H9 (cell line): Measurements from ENCODE around the gene ATP6V1D. TPM values are rescaled to one million over a fixed set of nuclear protein-coding genes. Genes with fewer than 3 reads are reported as not detected.

Source experiments
- DNase-seq: peaks from one replicate; pipeline ENCODE4 v3.0.0-alpha.2; 2017
- H2AFZ ChIP-seq: one replicate; pipeline ENCODE4 v1.6.1; 2013; ENCODE audit warnings: mild to moderate bottlenecking, low read length, control low read depth, moderate library complexity
- H2AK5ac ChIP-seq: 2 replicates; pipeline ENCODE4 v1.6.1; 2013; ENCODE audit warnings: low read length, control low read depth, mixed read lengths; ENCODE audit not compliant: insufficient read length
- H2BK120ac ChIP-seq: one replicate; pipeline ENCODE4 v1.6.1; 2013; ENCODE audit warnings: low read depth, mild to moderate bottlenecking, low read length, control low read depth, inconsistent platforms; ENCODE audit not compliant: poor library complexity, severe bottlenecking
- H2BK12ac ChIP-seq: 2 replicates; pipeline ENCODE4 v1.6.1; 2013; ENCODE audit warnings: low read length, control low read depth, mixed read lengths, low read depth; ENCODE audit not compliant: insufficient read length
- H2BK15ac ChIP-seq: 2 replicates; pipeline ENCODE4 v1.6.1; 2013; ENCODE audit warnings: low read depth, low read length, control low read depth
- H2BK20ac ChIP-seq: one replicate; pipeline ENCODE4 v1.6.1; 2013; ENCODE audit warnings: low read depth, mild to moderate bottlenecking, low read length, control low read depth, inconsistent platforms; ENCODE audit not compliant: poor library complexity, severe bottlenecking
- H2BK5ac ChIP-seq: 2 replicates; pipeline ENCODE4 v1.6.1; 2013; ENCODE audit warnings: low read length, control low read depth, mixed read lengths; ENCODE audit not compliant: insufficient read length
- H3K14ac ChIP-seq: 2 replicates; pipeline ENCODE4 v1.6.1; 2013; ENCODE audit warnings: low read length, control low read depth; ENCODE audit not compliant: insufficient read depth
- H3K18ac ChIP-seq: 2 replicates; pipeline ENCODE4 v1.6.1; 2013; ENCODE audit warnings: low read depth, mild to moderate bottlenecking, mixed read lengths, low read length, control low read depth; ENCODE audit not compliant: insufficient read length
- H3K23ac ChIP-seq: 2 replicates; pipeline ENCODE4 v1.6.1; 2013; ENCODE audit warnings: low read length, control low read depth, mixed read lengths, low read depth; ENCODE audit not compliant: insufficient read length
- H3K23me2 ChIP-seq: 2 replicates; pipeline ENCODE4 v1.6.1; 2013; ENCODE audit warnings: low read depth, mild to moderate bottlenecking, mixed read lengths, low read length, control low read depth; ENCODE audit not compliant: insufficient read length, poor library complexity, severe bottlenecking
- H3K27ac ChIP-seq: 2 replicates; pipeline ENCODE4 v1.5.1; 2013; ENCODE audit warnings: low read length, control low read depth, mixed read lengths, low read depth; ENCODE audit not compliant: insufficient read length
- H3K27me3 ChIP-seq: 2 replicates; pipeline ENCODE4 v1.6.1; 2013; ENCODE audit warnings: low read length, control low read depth, inconsistent platforms; ENCODE audit not compliant: insufficient read depth
- H3K4ac ChIP-seq: 2 replicates; pipeline ENCODE4 v1.6.1; 2013; ENCODE audit warnings: low read depth, mild to moderate bottlenecking, control low read depth, inconsistent platforms, low read length, moderate library complexity
- H3K4me1 ChIP-seq: 2 replicates; pipeline ENCODE4 v1.6.1; 2013; ENCODE audit warnings: low read length, control low read depth, inconsistent platforms; ENCODE audit not compliant: insufficient read depth
- H3K4me2 ChIP-seq: 2 replicates; pipeline ENCODE4 v1.6.1; 2013; ENCODE audit warnings: low read length, control low read depth, mixed read lengths; ENCODE audit not compliant: insufficient read length, insufficient read depth
- H3K56ac ChIP-seq: 2 replicates; pipeline ENCODE4 v1.6.1; 2013; ENCODE audit warnings: low read depth, mild to moderate bottlenecking, mixed read lengths, low read length, control low read depth; ENCODE audit not compliant: insufficient read length
- H3K79me1 ChIP-seq: 2 replicates; pipeline ENCODE4 v1.6.1; 2013; ENCODE audit warnings: low read depth, mild to moderate bottlenecking, moderate library complexity, low read length, control low read depth, inconsistent platforms; ENCODE audit not compliant: insufficient read depth, poor library complexity, severe bottlenecking
- H3K79me2 ChIP-seq: 2 replicates; pipeline ENCODE4 v1.6.1; 2013; ENCODE audit warnings: low read length, control low read depth, inconsistent platforms; ENCODE audit not compliant: insufficient read depth
- H3K9ac ChIP-seq: 2 replicates; pipeline ENCODE4 v1.6.1; 2013; ENCODE audit warnings: low read length, control low read depth, mixed read lengths; ENCODE audit not compliant: insufficient read length; ENCODE audit errors: extremely low read depth
- H3K9me3 ChIP-seq: one replicate; pipeline ENCODE4 v1.6.1; 2013; ENCODE audit warnings: low read depth, low read length, inconsistent platforms; ENCODE audit not compliant: control insufficient read depth
- H3T11ph ChIP-seq: one replicate; pipeline ENCODE4 v1.6.1; 2013; ENCODE audit warnings: mild to moderate bottlenecking, low read length, control low read depth, inconsistent platforms
- H4K20me1 ChIP-seq: one replicate; pipeline ENCODE4 v1.6.1; 2013; ENCODE audit not compliant: control insufficient read depth, insufficient read length, insufficient read depth
- H4K5ac ChIP-seq: 2 replicates; pipeline ENCODE4 v1.6.1; 2013; ENCODE audit warnings: low read depth, mild to moderate bottlenecking, mixed read lengths, low read length, control low read depth; ENCODE audit not compliant: insufficient read length
- H4K8ac ChIP-seq: replicated peaks from 2 replicates; pipeline ENCODE4 v1.6.1; 2013; ENCODE audit warnings: low read length, control low read depth, mixed read lengths, low read depth; ENCODE audit not compliant: insufficient read length
- H4K91ac ChIP-seq: 2 replicates; pipeline ENCODE4 v1.6.1; 2013; ENCODE audit warnings: low read depth, mild to moderate bottlenecking, moderate library complexity, mixed read lengths, low read length, control low read depth; ENCODE audit not compliant: insufficient read length
- H3K27ac Mint-ChIP-seq, 3 experiments: 2 replicates in 2 of 3; 3 replicates in 1 of 3; pipeline ENCODE4 v1.8.0; 2020 to 2021; ENCODE audit warnings: mixed read lengths in 3 of 3, mild to moderate bottlenecking in 1 of 3, moderate library complexity in 1 of 3
- H3K27me3 Mint-ChIP-seq: 2 replicates; pipeline ENCODE4 v1.8.0; 2021; ENCODE audit warnings: low read depth, mild to moderate bottlenecking, moderate library complexity, mixed read lengths
- H3K36me3 Mint-ChIP-seq, 3 experiments: 2 replicates in 2 of 3; 3 replicates in 1 of 3; pipeline ENCODE4 v1.8.0; 2020 to 2021; ENCODE audit warnings: low read depth in 3 of 3, mixed read lengths in 3 of 3; ENCODE audit not compliant: insufficient read depth in 1 of 3
- H3K4me1 Mint-ChIP-seq, 2 experiments: 2 replicates each; pipeline ENCODE4 v1.8.0; 2020; ENCODE audit warnings: mixed read lengths in 2 of 2
- H3K4me3 Mint-ChIP-seq, 2 experiments: 2 replicates in 1 of 2; 3 replicates in 1 of 2; pipeline ENCODE4 v1.8.0; 2020 to 2021; ENCODE audit warnings: mild to moderate bottlenecking in 2 of 2, mixed read lengths in 2 of 2, moderate library complexity in 1 of 2
- H3K9me3 Mint-ChIP-seq, 2 experiments: 2 replicates in 1 of 2; 3 replicates in 1 of 2; pipeline ENCODE4 v1.8.0; 2020; ENCODE audit warnings: mild to moderate bottlenecking in 2 of 2, mixed read lengths in 2 of 2, moderate library complexity in 1 of 2
- CTCF ChIP-seq: fragments of 200-600 bp; sonication (generic); conservative IDR thresholded peaks from 3 replicates; pipeline ENCODE4 v1.8.0; 2021; ENCODE audit warnings: antibody characterized with exemption, mild to moderate bottlenecking
- total RNA-seq: library from RNA; stranded (reverse); gene quantifications from 2 replicates; pipeline ENCODE4 v1.2.1, GENCODE V29; 2021

ATP6V1D gene
- total RNA-seq, 1 experiment from 2014 or later, result 85.7 TPM

GRCh38 chr14:67377916-67378315 is 18.3 kb upstream of the ATP6V1D start:
- H3K23ac ChIP-seq, result no peak overlapping the region
- no peak for TF ChIP-seq CTCF
- H4K91ac ChIP-seq, result no peak overlapping the region
- no peak overlapping the region for H3T11ph ChIP-seq
- H3K4me3 Mint-ChIP-seq, result no peak overlapping the region
- no peak overlapping the region for H3K27ac ChIP-seq
- no peak overlapping the region for H3K9ac ChIP-seq
- H3K27me3 ChIP-seq, result no peaks in the 10 kb centered on the region
- H3K27ac Mint-ChIP-seq, result no peak overlapping the region
- H3K4me1 ChIP-seq, result no peaks in the 10 kb centered on the region
- no peak overlapping the region for H3K56ac ChIP-seq
- H3K4me2 ChIP-seq, result no peak overlapping the region
- no peaks in the 10 kb centered on the region for H3K79me1 ChIP-seq
- no peaks in the 10 kb centered on the region for H3K23me2 ChIP-seq
- H2BK20ac ChIP-seq, result no peak overlapping the region
- H4K5ac ChIP-seq, result no peak overlapping the region
- no peak overlapping the region for H2BK120ac ChIP-seq
- H2BK15ac ChIP-seq, result no peak overlapping the region
- peaks cover 25 to 91% (median 87%) of the 10 kb centered on the region in 3 experiments; a peak in 6 of 7 replicates for H3K36me3 Mint-ChIP-seq
- no peaks in the 10 kb centered on the region for H3K9me3 Mint-ChIP-seq
- H3K14ac ChIP-seq, result no peak overlapping the region
- H2BK5ac ChIP-seq, result no peak overlapping the region
- no peak overlapping the region for H4K8ac ChIP-seq
- H3K79me2 ChIP-seq, result no peaks in the 10 kb centered on the region
- no peak overlapping the region for H3K4ac ChIP-seq
- H3K18ac ChIP-seq, result no peak overlapping the region
- no peaks in the 10 kb centered on the region for H4K20me1 ChIP-seq
- no peaks in the 10 kb centered on the region for H3K27me3 Mint-ChIP-seq
- H2BK12ac ChIP-seq, result no peak overlapping the region
- no peak overlapping the region for H2AFZ ChIP-seq
- H3K9me3 ChIP-seq, result no peaks in the 10 kb centered on the region
- H2AK5ac ChIP-seq, result no peak overlapping the region
- no peaks in the 10 kb centered on the region for H3K4me1 Mint-ChIP-seq
- DNase-seq, result no peak
